ENCODE data around the gene DPYD.

Gene DPYD

GRCh38 chr1:97192872-97193572 lies 727.8 kb downstream of the DPYD start:
- Histone ChIP-seq H3K4me2 (ENCODE audit: low read depth, low read length) (no peak overlapping the region), H3K9ac (ENCODE audit: low read length) (no peak overlapping the region), H3K9me2 (replicated peaks; ENCODE audit: insufficient read depth, low read length) (no peaks in the 10 kb centered on the region), H3K9me3 (replicated peaks; ENCODE audit: insufficient read depth, low read length) (no peaks in the 10 kb centered on the region), H3K27ac (ENCODE audit: low read length) (no peak overlapping the region), H3K4me1 (ENCODE audit: low read length) (no peaks in the 10 kb centered on the region), H3F3A (ENCODE audit: insufficient read depth, low read length) (no peaks in the 10 kb centered on the region), H4K20me1 (ENCODE audit: insufficient read depth, low read length) (no peaks in the 10 kb centered on the region), H3K27me3 (replicated peaks; ENCODE audit: insufficient read depth, low read length) (no peaks in the 10 kb centered on the region), H3K4me3 (ENCODE audit: low read length) (no peak overlapping the region), H3K79me2 (ENCODE audit: low read length) (no peaks in the 10 kb centered on the region), H2AFZ (ENCODE audit: low read length) (no peak overlapping the region), H3K36me3 (replicated peaks; ENCODE audit: insufficient read depth, low read length) (no peaks in the 10 kb centered on the region)
- DNase-seq: no peak
- TF ChIP-seq EZH2 (optimal IDR thresholded peaks at IDR 0.05; ENCODE audit: low read depth, low read length): no peak
- no peak for TF ChIP-seq CTCF (IDR thresholded peaks at IDR 0.05; ENCODE audit: low read length)
- TF ChIP-seq EZH2phosphoT487 (IDR thresholded peaks at IDR 0.05; ENCODE audit: low read length): no peak

- no peak overlapping the region for H3K4me2 ChIP-seq (ENCODE audit: low read depth, low read length)
- TF ChIP-seq EZH2phosphoT487 (IDR thresholded peaks at IDR 0.05; ENCODE audit: low read length) (no peak), CTCF (IDR thresholded peaks at IDR 0.05; ENCODE audit: low read length) (no peak), EZH2 (optimal IDR thresholded peaks at IDR 0.05; ENCODE audit: low read depth, low read length) (no peak)
- DNase-seq: no peak
Measured at GRCh38 chr1:97190326-97190725, 730.5 kb downstream of the DPYD start.

GRCh38 chr1:97186381-97186780 lies 734.5 kb downstream of the DPYD start:
- Histone ChIP-seq H3K27me3 (replicated peaks; ENCODE audit: insufficient read depth, low read length) (no peaks in the 10 kb centered on the region), H3F3A (ENCODE audit: insufficient read depth, low read length) (no peaks in the 10 kb centered on the region), H2AFZ (ENCODE audit: low read length) (no peak overlapping the region), H4K20me1 (ENCODE audit: insufficient read depth, low read length) (no peaks in the 10 kb centered on the region), H3K4me3 (ENCODE audit: low read length) (no peak overlapping the region), H3K9me2 (replicated peaks; ENCODE audit: insufficient read depth, low read length) (no peaks in the 10 kb centered on the region), H3K4me1 (ENCODE audit: low read length) (no peaks in the 10 kb centered on the region), H3K36me3 (replicated peaks; ENCODE audit: insufficient read depth, low read length) (no peaks in the 10 kb centered on the region), H3K4me2 (ENCODE audit: low read depth, low read length) (no peak overlapping the region), H3K9me3 (replicated peaks; ENCODE audit: insufficient read depth, low read length) (no peaks in the 10 kb centered on the region), H3K27ac (ENCODE audit: low read length) (no peak overlapping the region), H3K79me2 (ENCODE audit: low read length) (no peaks in the 10 kb centered on the region), H3K9ac (ENCODE audit: low read length) (no peak overlapping the region)
- TF ChIP-seq EZH2 (optimal IDR thresholded peaks at IDR 0.05; ENCODE audit: low read depth, low read length) (no peak), EZH2phosphoT487 (IDR thresholded peaks at IDR 0.05; ENCODE audit: low read length) (no peak), CTCF (IDR thresholded peaks at IDR 0.05; ENCODE audit: low read length) (peak; percentile 23)
- no peak for DNase-seq

More at GRCh38 chr1:97190326-97190725, 730.5 kb downstream of the DPYD start:
- no peaks in the 10 kb centered on the region for H3F3A ChIP-seq (ENCODE audit: insufficient read depth, low read length)
- H3K79me2 ChIP-seq (ENCODE audit: low read length): no peaks in the 10 kb centered on the region
- H3K4me1 ChIP-seq (ENCODE audit: low read length): no peaks in the 10 kb centered on the region
- no peak overlapping the region for H2AFZ ChIP-seq (ENCODE audit: low read length)
- no peaks in the 10 kb centered on the region for H3K27me3 ChIP-seq (replicated peaks; ENCODE audit: insufficient read depth, low read length)
- no peak overlapping the region for H3K9ac ChIP-seq (ENCODE audit: low read length)
- no peaks in the 10 kb centered on the region for H3K9me3 ChIP-seq (replicated peaks; ENCODE audit: insufficient read depth, low read length)
- no peak overlapping the region for H3K4me3 ChIP-seq (ENCODE audit: low read length)
- H3K9me2 ChIP-seq (replicated peaks; ENCODE audit: insufficient read depth, low read length): no peaks in the 10 kb centered on the region
- no peak overlapping the region for H3K27ac ChIP-seq (ENCODE audit: low read length)
- H3K36me3 ChIP-seq (replicated peaks; ENCODE audit: insufficient read depth, low read length): no peaks in the 10 kb centered on the region
- no peaks in the 10 kb centered on the region for H4K20me1 ChIP-seq (ENCODE audit: insufficient read depth, low read length)
